Sigmoid colon (tissue), 7 donors: Measurements from ENCODE around the gene GNAQ. TPM values are rescaled to one million over a fixed set of nuclear protein-coding genes. Genes with fewer than 3 reads are reported as not detected.

Experiments used
- DNase-seq: peaks from one replicate; pipeline ENCODE4 v3.0.0-alpha.2; 2019
- H3K27ac ChIP-seq, 4 donors: fragments of 200-600 bp; sonication (generic); one replicate each; pipeline ENCODE4 v1.5.1; 2016 to 2019; ENCODE audit warnings: mild to moderate bottlenecking in 1 of 4
- H3K27me3 ChIP-seq, 3 donors: fragments of 200-600 bp; sonication (generic); one replicate each; pipeline ENCODE4 v1.5.1; 2019; ENCODE audit warnings: mild to moderate bottlenecking in 1 of 3
- H3K36me3 ChIP-seq, 4 donors: fragments of 200-600 bp; sonication (generic); one replicate each; pipeline ENCODE4 v1.5.1; 2016 to 2019
- H3K4me1 ChIP-seq, 4 donors: fragments of 200-600 bp; sonication (generic); one replicate each; pipeline ENCODE4 v1.5.1; 2017 to 2019
- H3K4me3 ChIP-seq, 4 donors: fragments of 200-600 bp; sonication (generic); one replicate each; pipeline ENCODE4 v1.5.1; 2017 to 2019; ENCODE audit warnings: mild to moderate bottlenecking in 2 of 4, moderate library complexity in 1 of 4
- H3K9me3 ChIP-seq, 4 donors: fragments of 200-600 bp in 3 of 4; sonication (generic) in 3 of 4; one replicate each; pipeline versions ENCODE4 v1.5.1 to v1.6.1; 2013 to 2019
- CTCF ChIP-seq, 4 experiments: fragments of 450-650 bp in 3 of 4; fragments of 200-600 bp in 1 of 4; IDR thresholded peaks; one replicate each; pipeline ENCODE4 v1.5.1; 2016 to 2019; ENCODE audit warnings: antibody characterized with exemption in 4 of 4, mild to moderate bottlenecking in 3 of 4, moderate library complexity in 2 of 4
- EP300 ChIP-seq, 4 donors: sonication (generic); formaldehyde crosslinking; IDR thresholded peaks; one replicate each; pipeline ENCODE4 v1.6.1; 2017; ENCODE audit warnings: antibody characterized with exemption in 4 of 4
- POLR2A ChIP-seq, 2 donors: fragments of 450-650 bp; IDR thresholded peaks; one replicate each; pipeline ENCODE4 v1.6.1; 2016; ENCODE audit warnings: antibody characterized with exemption in 2 of 2, mild to moderate bottlenecking in 2 of 2, moderate library complexity in 2 of 2
- POLR2AphosphoS5 ChIP-seq, 4 donors: sonication (generic); formaldehyde crosslinking; IDR thresholded peaks; one replicate each; pipeline ENCODE4 v1.6.1; 2017; ENCODE audit warnings: antibody characterized with exemption in 4 of 4
- WGBS, 2 donors: extraction: QIAGEN DNeasy Blood & Tissue Kit; methylation state at CpG; one replicate each; pipeline ENCODE4 v1.1.7; 2013; 5-methylcytosine and 5-hydroxymethylcytosine counted together
- intact Hi-C: fragments of 100-400 bp; cut with DNase I; formaldehyde crosslinking; loops from one replicate; pipeline ENCODE4 v1.15.1; 2023
- polyA plus RNA-seq, 3 donors: library from polyadenylated mRNA; stranded (reverse); fragments of 200-250 nt; gene quantifications; one replicate each; pipeline ENCODE4 v1.2.3, GENCODE V29; 2013
- total RNA-seq, 4 donors: library from RNA; depleted of rRNA; stranded (reverse); fragments of >200 nt; gene quantifications; one replicate each; pipeline ENCODE4 v1.1.0, GENCODE V29; 2016
- donor health status: healthy with polysubstance abuse.
- donor health status: Bipolar disorder and iron deficiency.
- donor health status: healthy.

Gene GNAQ
- total and polyA plus RNA-seq, 7 donors, result 21.6 to 79.2 (median 49.5) TPM

- H3K27ac ChIP-seq, result no peak overlapping the region
- TF ChIP-seq EP300 (IDR thresholded peaks at IDR 0.05) (no peak), POLR2A (IDR thresholded peaks at IDR 0.05) (no peak), POLR2AphosphoS5 (IDR thresholded peaks at IDR 0.05) (no peak), CTCF (IDR thresholded peaks at IDR 0.05) (no peak)
- DNase-seq, result no peak
- no peaks in the 10 kb centered on the region for H3K36me3 ChIP-seq
- no peak overlapping the region for H3K4me3 ChIP-seq
- intact Hi-C loops, result no loop called here
- peaks cover 0 to 51% (median 29%) of the 10 kb centered on the region in 4 donors for H3K4me1 ChIP-seq
- H3K27me3 ChIP-seq, result no peaks in the 10 kb centered on the region
- no peaks in the 10 kb centered on the region for H3K9me3 ChIP-seq
Observed at GRCh38 chr9:77929942-77930341, 101.7 kb downstream of the GNAQ start.

- intact Hi-C loops, result no loop called here
- H3K4me1 ChIP-seq, result peaks cover 0 to 61% (median 38%) of the 10 kb centered on the region in 4 donors
Observed at GRCh38 chr9:77927265-77927664, 104.3 kb downstream of the GNAQ start.

GRCh38 chr9:77926371-77926878, 105.2 kb downstream of the GNAQ start:
- Histone ChIP-seq H3K9me3 (no peaks in the 10 kb centered on the region), H3K36me3 (peaks cover 0 to 7% (median 0%) of the 10 kb centered on the region in 4 donors), H3K27me3 (no peaks in the 10 kb centered on the region), H3K27ac (peak overlapping the region in 3 of 4 donors; percentile 27 to 64 (median 29)), H3K4me3 (no peak overlapping the region), H3K4me1 (peaks cover 0 to 56% (median 37%) of the 10 kb centered on the region in 4 donors)
- no peak for TF ChIP-seq POLR2A (IDR thresholded peaks at IDR 0.05)
- TF ChIP-seq EP300 (IDR thresholded peaks at IDR 0.05), result no peak
- TF ChIP-seq CTCF (IDR thresholded peaks at IDR 0.05), result no peak
- TF ChIP-seq POLR2AphosphoS5 (IDR thresholded peaks at IDR 0.05), result no peak
- no peak for DNase-seq
- intact Hi-C loops, result no loop called here

More at GRCh38 chr9:77927265-77927664, 104.3 kb downstream of the GNAQ start:
- Histone ChIP-seq H3K4me3 (no peak overlapping the region), H3K27me3 (no peaks in the 10 kb centered on the region), H3K27ac (peak overlapping the region in 2 of 4 donors; percentile 29 to 64), H3K36me3 (no peaks in the 10 kb centered on the region), H3K9me3 (no peaks in the 10 kb centered on the region)
- DNase-seq, result no peak
- WGBS, 2 donors, result 54 to 58% methylated on average over 2 of the region's 2 CpGs
- no peak for TF ChIP-seq POLR2A (IDR thresholded peaks at IDR 0.05)
- no peak for TF ChIP-seq EP300 (IDR thresholded peaks at IDR 0.05)
- TF ChIP-seq CTCF (IDR thresholded peaks at IDR 0.05), result no peak
- no peak for TF ChIP-seq POLR2AphosphoS5 (IDR thresholded peaks at IDR 0.05)

GRCh38 chr9:77922591-77922990, 109.0 kb downstream of the GNAQ start:
- intact Hi-C loops, result no loop called here
- H3K36me3 ChIP-seq, result peaks cover 0 to 29% (median 0%) of the 10 kb centered on the region in 4 donors
- no peak overlapping the region for H3K4me3 ChIP-seq
- H3K4me1 ChIP-seq, result peaks cover 0 to 53% (median 35%) of the 10 kb centered on the region in 4 donors
- TF ChIP-seq POLR2AphosphoS5 (IDR thresholded peaks at IDR 0.05) (no peak), CTCF (IDR thresholded peaks at IDR 0.05) (no peak), EP300 (IDR thresholded peaks at IDR 0.05) (no peak)
- peak overlapping the region in 1 of 4 donors; percentile 9 for H3K27ac ChIP-seq
- H3K27me3 ChIP-seq, result no peaks in the 10 kb centered on the region
- WGBS, 2 donors, result 92 to 94% methylated on average over 5 of the region's 5 CpGs
- DNase-seq, result no peak
- H3K9me3 ChIP-seq, result no peaks in the 10 kb centered on the region

- peaks cover 0 to 29% (median 0%) of the 10 kb centered on the region in 4 donors for H3K36me3 ChIP-seq
- no peak for DNase-seq
- no peak overlapping the region for H3K27ac ChIP-seq
- intact Hi-C loops, result no loop called here
- no peak overlapping the region for H3K4me3 ChIP-seq
- 64 to 84% methylated on average over 3 of the region's 3 CpGs for WGBS, 2 donors
- H3K27me3 ChIP-seq, result no peaks in the 10 kb centered on the region
- H3K4me1 ChIP-seq, result peaks cover 0 to 39% (median 11%) of the 10 kb centered on the region in 4 donors
- no peaks in the 10 kb centered on the region for H3K9me3 ChIP-seq
- TF ChIP-seq POLR2A (IDR thresholded peaks at IDR 0.05), result no peak
- no peak for TF ChIP-seq EP300 (IDR thresholded peaks at IDR 0.05)
Observed at GRCh38 chr9:77917800-77918199, 113.8 kb downstream of the GNAQ start.
